UCSD-AML1 (cell line): ENCODE results near the gene NCR2.
"Not testable (repeated sequence)": the region's sequence is repeated elsewhere in the genome, so short reads cannot be mapped to it uniquely, and the experiment has no call there.

Source experiments
- DNase-seq: peaks from one replicate; lab custom pipeline; 2025; ENCODE audit not compliant: unreplicated experiment; lab: John Stamatoyannopoulos, UW

Gene NCR2, protein sequence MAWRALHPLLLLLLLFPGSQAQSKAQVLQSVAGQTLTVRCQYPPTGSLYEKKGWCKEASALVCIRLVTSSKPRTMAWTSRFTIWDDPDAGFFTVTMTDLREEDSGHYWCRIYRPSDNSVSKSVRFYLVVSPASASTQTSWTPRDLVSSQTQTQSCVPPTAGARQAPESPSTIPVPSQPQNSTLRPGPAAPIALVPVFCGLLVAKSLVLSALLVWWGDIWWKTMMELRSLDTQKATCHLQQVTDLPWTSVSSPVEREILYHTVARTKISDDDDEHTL

DNA sequence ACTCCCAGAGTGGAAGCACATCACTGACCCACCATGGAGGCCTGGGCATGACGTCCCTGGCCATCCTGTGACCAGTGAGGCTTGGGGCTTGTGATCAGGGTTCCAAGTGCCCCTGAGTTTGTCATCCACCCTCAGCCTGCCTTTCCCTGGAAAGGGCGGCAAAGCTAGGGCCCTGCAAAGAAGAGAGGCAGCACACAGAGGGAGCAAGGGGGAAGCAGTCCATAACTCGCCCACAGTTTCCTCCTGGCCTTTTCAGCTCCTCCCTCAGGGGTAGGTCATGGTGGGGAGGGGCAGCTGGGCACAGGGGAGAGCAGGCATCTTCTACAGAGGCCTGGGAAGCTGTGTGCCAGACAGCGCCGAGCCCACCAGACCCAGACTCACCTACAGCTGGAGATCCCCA lies at the start of gene NCR2:
Gene NCR2, plus strand, starts transcription at position 313 of the 400 bp plus-strand sequence. CDS start 269 bp downstream, outside the sequence.
- no peak for DNase-seq

DNA sequence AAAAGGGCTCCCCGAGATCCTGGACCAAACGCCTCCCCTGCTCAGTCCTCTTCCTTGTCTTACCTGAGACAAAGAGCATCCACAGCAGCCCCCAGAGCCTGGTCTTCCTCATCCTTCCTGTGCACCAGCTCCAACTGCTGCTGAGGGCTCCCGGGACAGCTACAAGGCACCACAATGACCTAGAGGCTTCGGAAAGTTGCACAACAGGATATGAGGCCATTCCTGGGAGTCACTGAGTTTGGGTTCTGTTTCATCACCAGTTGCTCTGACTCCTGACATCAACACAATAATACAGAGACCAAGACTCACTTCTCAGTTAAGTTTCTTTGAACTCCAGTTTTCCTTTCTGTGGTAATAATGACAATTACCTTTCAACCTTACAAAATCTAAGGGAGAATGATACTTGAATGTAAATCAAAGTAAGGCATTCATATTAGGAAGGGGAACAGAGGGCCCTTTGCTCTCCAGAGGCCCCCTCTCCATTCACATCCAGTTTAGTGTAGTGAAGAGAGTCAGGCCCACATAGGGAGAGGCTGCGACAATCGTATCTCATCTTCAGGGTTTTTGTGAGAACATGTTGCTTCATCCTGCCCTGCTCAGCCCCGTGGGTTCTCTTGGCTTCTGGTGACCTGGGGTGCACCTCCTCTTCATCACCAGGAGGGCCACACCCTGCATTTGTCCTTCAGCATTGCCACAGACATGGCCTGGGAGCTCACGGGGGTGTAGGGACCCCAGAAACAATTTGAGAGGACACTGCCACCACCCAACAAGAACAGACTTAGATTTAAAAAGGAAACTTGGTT lies 48.7 kb upstream of the NCR2 start, which contains the start of gene TREM1:
Gene TREM1, minus strand, starts transcription at position 139 of the 803 bp plus-strand sequence. Its CDS starts 27 bp downstream, at position 112.
- DNase-seq: peak; percentile 27

DNA sequence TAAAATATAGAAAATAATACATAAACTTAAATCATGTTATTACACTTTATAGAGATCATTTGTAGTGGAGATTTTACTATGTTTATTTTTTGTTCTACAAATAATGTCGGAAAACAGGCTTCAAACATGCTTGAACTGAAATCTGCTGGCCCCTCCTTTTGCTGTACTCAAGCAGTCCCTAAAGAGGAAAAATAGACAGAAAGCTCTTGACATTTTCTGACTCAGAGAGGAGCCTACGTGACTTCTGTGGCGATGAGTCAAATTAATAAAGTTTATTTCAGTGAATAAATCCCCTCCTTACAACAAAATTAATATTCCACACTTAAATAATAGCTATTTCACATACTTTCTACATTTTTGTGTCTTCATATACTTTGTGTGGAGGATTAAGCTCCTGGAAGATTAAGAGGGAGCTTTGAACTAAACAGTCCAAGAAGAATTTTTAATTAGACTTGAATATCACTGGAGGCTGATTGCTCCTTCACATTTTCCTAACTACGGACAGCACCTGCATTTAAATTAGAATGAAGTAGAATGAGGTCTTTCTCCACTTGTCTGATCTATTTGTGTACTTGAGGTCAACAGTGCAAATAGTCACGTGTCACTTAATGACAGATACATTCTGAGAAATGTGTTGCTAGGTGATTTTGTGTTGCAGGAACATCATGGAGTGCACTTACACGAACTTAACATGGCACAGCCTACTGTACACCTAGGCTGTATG lies 47.2 kb upstream of the NCR2 start:
- no peak for DNase-seq

DNA sequence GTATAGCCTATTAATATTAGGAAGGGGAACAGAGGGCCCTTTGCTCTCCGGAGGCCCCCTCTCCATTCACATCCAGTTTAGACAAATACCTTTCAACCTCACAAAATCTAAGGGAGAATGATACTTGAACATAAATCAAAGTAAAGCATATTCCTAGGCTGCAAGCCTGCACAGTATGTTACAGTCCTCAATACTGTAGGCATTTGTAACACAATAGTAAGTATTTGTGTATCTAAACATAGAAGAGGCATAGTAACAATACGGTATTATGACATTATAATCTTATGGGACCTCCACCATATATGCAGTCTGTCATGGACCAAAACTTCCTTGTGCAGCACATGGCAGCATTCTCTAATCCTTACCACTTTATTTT lies 46.7 kb upstream of the NCR2 start:
- no peak for DNase-seq

DNA sequence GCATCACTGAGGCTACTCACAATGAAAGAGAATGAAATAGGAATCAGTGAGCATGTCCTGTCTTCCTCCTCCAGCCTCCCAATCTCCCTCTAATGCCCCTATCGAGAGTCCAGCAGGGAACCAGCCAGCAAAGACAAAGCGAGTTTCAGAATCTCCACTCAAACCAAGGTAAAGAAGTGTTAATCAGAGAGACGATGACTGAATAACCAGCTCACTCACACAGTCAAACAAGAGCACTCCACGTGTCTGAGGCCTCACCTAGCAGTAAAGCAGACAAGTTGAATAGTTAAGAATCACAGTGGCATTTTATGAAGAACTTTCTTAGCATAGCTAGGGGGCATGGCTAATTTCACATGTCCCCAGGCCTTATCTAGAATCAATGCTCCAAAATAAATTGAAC lies 45.6 kb upstream of the NCR2 start:
- no peak for DNase-seq

DNA sequence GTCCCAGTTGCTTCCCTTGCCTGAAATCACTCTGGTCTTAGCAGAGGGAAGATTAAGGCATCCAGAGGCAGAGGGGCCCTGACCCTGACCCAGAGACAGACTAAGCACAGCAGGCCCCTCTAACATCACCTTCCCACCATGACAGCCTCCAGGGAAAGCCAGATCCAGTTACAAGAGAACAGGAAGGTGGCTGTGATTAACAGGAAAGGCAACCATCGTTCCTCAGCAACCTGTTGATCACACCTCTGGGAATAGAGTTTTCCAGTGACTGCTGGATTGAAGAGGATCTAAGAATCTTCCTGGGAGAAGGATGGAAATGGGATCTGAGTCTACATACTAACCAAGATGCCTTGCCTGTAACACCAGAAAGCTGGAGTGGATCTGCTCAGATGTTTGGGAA lies 43.7 kb upstream of the NCR2 start:
- DNase-seq: no peak

DNA sequence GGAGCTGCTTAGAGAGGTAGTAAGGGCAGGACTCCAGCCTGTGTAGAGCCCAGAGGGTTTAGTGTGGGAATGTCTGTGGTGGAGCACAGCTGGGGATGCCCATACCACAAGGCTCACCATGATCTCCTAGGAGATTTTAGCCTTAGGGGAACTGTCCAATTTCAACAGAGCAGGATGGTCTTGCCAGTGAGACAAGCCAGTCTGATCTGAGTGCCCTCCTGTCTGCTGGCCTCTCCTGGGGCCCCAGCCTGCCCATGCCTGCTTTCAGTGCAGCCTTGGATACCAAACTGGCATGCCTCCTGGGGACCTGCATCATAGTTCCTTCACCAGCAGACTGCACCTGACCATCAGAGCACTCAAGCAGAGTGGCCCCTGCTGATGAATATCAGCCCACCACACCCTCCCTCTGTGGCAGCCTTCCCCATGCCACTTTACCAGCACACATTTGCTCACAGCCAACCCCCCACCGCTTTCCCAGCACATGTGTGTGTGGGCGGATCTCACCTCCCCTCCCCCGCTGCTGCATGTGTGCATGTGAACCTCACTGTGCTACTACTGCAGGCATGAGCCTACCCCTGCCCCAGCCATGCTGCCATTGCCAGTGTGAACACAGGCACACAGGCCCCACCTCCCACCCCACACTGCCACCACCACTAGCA lies 41.1 kb upstream of the NCR2 start:
- no peak for DNase-seq

DNA sequence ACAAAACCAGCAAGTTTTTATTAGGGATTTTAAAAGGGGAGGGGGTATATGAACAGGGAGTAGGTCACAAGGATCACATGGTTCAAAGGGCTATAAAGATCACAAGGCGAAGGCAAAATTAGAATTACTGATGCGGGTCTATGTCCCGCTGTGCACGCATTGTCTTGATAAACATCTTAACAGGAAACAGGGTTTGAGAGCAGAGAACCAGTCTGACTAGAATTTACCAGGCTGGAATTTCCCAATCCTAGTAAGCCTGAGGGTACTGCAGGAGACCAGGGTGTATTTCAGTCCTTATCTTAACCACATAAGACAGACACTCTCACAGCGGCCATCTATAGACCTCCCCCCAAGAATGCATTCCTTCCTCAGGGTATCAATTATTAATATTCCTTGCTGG lies 38.2 kb upstream of the NCR2 start:
- DNase-seq: not testable (repeated sequence)

DNA sequence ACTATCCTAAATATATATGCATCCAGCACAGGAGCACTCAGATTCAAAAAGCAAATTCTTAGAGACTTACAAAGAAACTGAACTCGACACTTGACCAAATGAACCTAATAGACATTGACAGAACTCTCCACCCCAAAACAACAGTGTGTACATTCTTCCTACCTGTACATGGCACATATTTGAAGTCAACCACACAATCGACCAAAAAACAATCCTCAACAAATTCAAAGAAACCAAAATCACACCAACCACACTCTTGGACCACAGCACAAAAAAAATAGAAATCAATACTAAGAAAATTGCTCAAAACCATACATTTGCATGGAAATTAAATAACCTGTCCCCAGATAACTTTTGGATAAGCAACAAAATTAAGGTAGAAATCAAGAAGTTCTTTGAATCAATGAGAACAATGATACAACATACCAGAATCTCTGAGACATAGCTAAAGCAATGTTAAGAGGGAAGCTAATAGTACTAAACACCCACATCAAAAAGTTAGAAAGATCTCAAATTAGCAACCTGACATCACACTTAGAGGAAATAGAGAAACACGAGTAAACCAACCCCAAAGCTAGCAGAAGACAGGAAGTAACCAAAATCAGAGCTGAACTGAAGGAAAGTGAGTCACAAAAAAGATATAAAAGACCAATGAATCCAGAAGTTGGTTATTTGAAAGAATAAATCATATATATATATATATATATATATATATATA lies 36.5 kb upstream of the NCR2 start:
- DNase-seq: no peak

DNA sequence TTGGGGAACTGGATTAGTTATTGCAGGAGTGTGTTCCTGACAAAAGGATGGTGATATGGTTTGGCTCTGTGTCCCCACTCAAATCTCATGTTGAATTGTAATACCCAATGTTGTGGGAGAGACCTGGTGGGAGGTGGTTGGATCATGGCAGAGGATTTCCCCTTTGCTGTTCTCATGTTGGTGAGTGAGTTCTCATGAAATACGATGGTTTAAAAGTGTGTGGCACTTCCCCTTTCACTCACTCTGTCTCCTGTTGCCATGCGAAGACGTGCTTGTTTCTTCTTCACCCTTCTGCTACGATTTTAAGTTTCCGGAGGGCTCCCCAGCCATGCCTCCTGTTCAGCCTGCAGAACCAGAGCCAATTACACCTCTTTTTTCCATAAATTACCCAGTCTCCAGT lies 32.8 kb upstream of the NCR2 start:
- peak; percentile 19 for DNase-seq

DNA sequence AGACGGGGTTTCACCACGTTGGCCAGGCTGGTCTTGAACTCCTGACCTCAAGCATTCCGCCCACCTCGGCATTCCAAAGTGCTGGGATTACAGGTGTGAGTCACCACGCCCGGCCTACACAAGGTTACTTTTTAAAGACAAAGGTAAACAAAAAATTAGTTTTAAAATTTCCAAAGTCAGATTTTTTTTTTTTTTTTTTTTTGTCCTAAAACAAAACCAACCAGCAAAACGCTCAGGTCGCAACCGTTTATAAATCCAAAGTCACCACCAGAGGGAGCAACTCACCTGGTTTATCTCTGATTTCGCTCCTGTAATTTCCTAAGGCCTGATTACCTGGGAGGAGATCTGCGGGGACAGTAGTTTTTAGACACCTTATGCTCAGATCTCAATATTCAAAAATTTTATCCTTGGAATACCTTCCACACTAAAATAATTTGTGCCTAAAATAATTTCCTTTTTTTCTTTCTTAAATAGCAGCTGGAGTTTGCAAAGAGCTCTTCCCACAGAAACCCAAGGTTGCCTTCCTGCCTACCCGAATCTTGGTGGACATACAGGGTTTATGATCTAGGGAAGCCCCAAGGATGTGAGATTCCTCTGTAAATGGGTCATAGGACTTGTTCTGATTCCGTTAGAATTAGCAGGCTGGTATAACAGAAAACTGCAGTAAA lies 29.1 kb upstream of the NCR2 start:
- no peak for DNase-seq

DNA sequence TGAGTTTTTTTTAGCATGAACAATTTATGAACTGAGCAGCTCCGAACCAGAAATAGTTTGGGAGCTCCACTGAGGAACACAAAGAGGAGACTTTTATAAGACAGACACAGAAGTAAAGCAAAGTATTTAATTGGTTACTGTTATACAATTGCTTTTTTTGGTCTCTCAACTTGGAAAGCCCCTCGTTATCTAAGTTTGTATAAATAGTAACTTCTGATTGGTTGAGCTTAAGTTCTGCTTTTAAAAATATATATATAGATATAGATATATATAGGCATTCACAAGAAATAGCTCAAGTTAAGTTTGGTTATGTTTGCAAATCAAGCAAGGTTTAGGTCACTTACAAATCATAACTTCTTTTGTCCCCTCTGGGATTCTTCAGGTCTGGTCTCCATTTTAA lies 20.2 kb upstream of the NCR2 start:
- DNase-seq: no peak

DNA sequence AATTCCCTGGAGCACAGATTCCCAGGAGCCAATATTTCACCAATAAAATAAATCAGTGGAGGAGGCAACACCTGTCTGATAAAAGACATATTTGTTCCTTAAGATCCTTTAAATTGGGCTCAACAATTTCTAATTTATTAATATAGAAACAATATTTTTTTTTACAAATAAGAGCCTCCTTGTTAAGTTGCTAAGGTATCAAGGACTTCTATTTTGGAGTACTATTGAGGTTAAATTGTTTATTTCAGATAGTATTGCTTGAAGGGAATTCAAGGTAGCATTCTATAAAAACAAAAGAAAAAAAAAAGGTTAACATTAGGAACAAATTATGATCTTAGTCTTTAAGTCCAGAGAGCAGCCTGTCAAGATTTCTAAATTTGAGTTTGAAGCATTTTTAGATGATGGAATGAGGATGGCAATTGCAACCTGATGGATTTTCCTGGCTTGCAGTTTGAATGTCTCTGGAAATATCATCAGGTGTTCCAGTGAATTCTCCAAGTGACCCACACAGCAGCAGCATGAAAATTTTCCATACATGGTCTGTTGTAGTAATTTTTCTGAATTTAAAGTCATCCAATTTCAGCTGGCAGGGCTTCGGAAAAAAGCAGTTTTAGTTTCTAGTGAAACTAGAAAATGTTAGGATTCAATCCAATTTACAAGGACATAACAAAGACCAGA lies 19.3 kb upstream of the NCR2 start:
- no peak for DNase-seq

DNA sequence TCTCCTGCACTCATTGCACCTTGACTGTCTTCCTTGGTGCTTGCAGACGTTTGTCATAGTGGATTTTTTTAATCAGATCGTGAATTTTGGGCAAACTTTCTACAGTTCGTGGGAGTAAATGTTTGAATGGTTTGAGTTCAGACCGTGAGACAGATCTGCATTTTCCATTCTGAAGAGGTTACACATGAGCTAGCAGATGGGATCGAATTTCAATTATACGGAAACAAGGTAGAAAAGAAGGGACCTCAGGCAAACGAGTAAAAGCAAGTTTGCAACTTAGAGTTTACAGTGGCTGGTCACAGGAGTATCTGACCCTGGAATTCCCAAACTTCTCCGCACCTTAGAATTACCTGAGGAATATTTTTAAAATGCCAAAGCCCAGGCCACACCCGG lies 17.2 kb upstream of the NCR2 start:
- no peak for DNase-seq

DNA sequence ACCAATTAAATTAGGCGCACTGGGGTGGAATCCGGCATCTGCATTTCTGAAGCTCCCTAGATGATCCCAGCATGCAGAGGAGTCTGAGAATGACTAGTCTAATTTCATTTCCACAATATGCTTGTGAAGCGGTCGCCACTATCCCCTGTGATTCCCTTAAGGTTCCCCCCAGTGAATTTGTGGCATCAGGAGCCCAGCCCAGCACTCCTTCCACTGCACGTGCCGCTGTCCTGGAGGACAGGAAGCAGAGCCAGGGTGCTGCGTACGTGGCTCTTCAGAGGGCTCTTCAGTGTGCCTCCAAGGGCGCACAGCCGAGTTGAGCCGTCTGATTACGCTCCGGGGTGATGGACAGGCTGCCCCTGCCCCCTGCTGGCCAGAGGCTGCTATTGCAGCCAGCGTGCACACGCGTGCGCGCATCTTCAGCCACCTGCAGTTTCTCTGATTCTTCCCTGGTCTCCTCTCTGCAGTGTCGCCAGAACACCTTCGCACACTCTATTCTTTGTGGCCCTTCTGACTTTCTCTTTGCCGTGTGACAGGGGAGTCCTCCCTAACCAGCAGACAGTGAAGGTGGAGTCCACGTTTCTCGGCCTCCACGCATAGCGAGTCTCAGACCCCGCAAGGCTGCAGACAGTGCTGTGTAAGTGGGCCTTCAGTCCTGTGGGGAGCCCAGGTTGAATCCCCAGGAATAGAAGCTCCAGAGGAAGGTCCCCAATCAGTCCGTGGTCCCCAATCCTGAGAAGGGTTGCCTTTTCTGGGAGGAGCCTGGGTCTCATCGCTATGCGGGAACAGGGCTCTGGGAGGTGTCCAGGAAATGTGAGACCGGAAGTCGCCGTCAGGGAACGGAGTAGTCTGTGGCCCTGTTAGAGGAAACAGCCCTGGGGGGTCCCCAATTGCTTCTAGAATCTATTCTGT lies 16.5 kb upstream of the NCR2 start:
- peak; percentile 85 for DNase-seq

DNA sequence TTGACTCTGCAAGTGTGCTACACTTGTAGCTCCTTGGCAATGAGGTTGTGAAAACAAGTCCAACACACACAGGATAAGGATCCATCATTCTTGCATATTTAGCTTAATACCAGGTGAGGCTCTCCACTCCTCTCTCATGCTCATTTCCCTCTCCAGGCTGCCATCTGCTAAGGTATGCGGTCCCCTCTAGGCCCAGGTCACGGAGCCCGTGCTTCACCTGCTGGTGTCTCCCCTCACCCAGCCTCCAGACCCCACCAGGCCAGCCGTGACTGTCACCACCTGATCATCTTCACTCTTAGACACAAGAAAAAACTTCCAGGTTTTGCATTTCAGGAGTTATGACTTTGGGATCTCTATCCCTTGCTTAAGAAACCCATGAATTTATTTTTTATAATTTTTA lies 14.2 kb upstream of the NCR2 start:
- no peak for DNase-seq

DNA sequence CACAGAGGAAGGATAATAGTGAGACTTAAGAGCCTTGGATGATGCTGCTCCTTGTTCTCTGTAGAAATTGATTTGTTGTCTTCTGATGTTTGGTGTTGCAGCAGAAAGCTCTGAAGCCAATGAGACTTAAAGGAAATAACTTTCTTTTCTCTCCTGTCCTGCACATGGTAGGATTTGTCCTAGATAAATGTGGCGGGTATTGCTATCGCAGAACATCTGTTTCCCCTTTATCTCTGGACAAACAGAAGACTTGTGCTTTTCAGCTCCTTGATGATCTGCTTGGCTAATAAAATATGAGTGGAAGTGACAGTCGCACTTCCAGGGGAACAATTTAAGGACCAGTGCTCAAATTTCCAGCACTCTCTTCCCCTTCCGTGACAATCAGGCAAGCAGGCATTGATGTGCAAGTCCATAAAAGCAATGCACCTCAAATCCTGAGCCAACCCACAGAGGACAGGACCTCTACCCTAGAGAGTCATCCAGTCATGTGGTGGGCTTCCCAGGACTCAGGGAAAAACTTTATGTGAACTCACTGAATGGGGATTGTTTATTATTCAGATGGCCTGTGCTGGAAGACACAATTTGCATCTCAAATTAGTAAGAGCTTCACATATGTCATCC lies 9.9 kb upstream of the NCR2 start:
- DNase-seq: no peak

DNA sequence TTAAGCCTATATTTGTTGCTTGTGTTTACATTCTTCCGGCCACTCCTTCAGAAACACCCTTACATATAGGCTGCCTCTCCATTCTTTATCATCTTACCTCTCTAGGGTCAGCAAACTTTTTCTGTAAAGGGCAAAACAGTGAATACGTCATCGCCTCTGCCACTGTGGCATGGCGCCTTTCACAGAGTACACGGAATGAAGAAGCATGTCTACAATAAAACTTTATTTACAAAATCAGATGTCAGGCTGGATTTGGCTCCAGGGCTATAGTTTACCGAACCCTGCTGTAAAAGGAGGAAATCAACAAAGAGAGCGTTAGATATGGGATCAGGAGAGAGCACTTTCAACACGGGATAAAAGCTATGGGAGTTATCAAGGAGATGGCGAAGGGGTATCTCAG lies 9.3 kb upstream of the NCR2 start:
- DNase-seq: no peak
